T-helper 2 cell (primary cell): ENCODE results near the gene RPRD1B.

Experiments
- DNase-seq, 5 experiments: peaks; one replicate each; pipeline versions ENCODE4 v3.0.0 to v3.0.0-alpha.2; 2012 to 2022

The RPRD1B gene

DNA sequence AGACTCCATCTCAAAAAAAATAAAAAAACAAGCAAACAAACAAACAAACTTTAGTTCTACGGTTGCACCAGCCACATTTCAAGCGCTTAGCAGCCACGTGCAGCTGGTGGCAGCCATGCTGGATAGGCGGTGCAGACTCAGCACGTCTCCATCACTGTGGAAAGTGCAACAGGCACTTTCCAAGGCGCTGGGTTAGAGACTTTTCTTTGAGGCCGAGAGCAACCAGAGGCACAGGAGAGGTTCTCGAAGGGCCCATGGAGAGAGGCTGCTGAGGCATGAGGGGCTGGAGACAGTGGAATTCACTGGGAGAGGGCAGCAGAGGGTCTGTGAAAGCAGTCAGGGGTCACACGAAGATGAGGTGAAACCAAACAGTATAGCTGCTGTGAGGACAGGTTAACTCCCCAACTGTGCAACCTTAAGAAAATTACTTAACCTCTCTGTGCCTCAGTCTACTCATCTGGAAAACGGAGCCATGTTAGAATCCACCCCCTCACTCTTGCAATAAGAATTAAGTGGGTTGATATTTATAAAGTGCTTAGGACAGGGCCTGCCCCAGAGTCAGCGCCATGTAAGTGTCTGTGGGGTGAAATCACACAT is 104.0 kb downstream of the RPRD1B start:
- DNase-seq: no peak

DNA sequence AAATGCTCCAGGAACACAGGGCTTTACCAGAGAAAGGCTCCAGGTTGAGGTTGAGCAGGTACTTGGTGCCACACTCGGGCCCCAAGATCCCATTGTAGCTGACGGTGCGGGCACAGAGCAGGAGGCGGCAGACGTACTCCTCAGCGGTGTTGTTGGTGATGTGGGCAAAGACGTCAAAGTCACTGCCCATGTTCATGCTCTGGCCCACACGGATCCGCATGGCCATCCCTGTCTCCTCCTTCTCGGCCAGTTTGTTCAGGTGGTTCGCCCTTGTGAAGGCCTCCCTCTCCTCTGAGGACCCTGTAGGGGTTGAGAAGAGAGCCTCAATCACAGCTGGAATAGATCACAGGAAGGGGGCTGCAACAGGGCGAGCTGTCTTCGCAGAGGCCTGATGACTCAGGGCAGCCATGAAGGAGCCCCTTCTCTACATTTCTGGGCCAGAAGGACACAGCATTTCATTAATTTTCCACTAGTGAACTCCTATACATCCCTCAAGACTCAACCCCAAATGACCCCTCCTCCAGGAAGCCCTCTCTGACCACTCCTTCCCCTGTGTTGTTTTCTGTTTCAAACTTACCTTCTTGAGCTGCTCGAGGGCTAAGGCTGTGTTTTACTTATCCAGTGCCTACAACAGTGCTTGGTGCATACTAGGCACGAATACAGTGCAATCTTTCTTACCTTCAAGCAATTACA is 104.7 kb downstream of the RPRD1B start:
- no peak for DNase-seq

GRCh38 chr20:38139156-38139912 is 105.8 kb downstream of the RPRD1B start:
- DNase-seq: no peak

GRCh38 chr20:38139977-38140753 is 106.6 kb downstream of the RPRD1B start:
- DNase-seq: no peak

GRCh38 chr20:38141204-38141888 is 107.8 kb downstream of the RPRD1B start:
- no peak for DNase-seq
